Heart right ventricle (tissue), 16 donors: ENCODE data around the gene TSPAN5. TPM values are rescaled to one million over a fixed set of nuclear protein-coding genes. Genes with fewer than 3 reads are reported as not detected.

Source experiments
- ATAC-seq, 8 donors: fragments of 200-7000 bp; cut with Tn5 transposase; one replicate each; pipeline ENCODE4 v1.9.1; 2020; ENCODE audit warnings: mild to moderate bottlenecking in 8 of 8, moderate library complexity in 8 of 8, moderate number of reproducible peaks in 1 of 8
- DNase-seq, 2 donors: peaks; one replicate each; pipeline ENCODE4 v3.0.0-alpha.2; 2020
- H3K27ac ChIP-seq, 10 donors: fragments of 200-600 bp; sonication (generic) in 2 of 10; one replicate each; pipeline versions ENCODE4 v1.5.0 to v1.8.0; 2020 to 2022; ENCODE audit warnings: mild to moderate bottlenecking in 3 of 10
- H3K27me3 ChIP-seq, 7 donors: fragments of 200-600 bp; one replicate each; pipeline ENCODE4 v1.8.0; 2021 to 2022; ENCODE audit warnings: mild to moderate bottlenecking in 2 of 7
- H3K36me3 ChIP-seq, 9 donors: fragments of 200-600 bp; sonication (generic) in 1 of 9; one replicate each; pipeline versions ENCODE4 v1.5.0 to v1.8.0; 2020 to 2022; ENCODE audit warnings: mild to moderate bottlenecking in 2 of 9
- H3K4me1 ChIP-seq, 9 donors: fragments of 200-600 bp; sonication (generic) in 1 of 9; one replicate each; pipeline versions ENCODE4 v1.5.0 to v1.8.0; 2020 to 2022; ENCODE audit warnings: mild to moderate bottlenecking in 4 of 9
- H3K4me3 ChIP-seq, 10 donors: fragments of 200-600 bp; sonication (generic) in 2 of 10; one replicate each; pipeline versions ENCODE4 v1.5.0 to v1.8.0; 2020 to 2022; ENCODE audit warnings: mild to moderate bottlenecking in 7 of 10, moderate library complexity in 2 of 10
- H3K9me3 ChIP-seq, 11 donors: fragments of 200-600 bp in 10 of 11; sonication (generic) in 2 of 11; one replicate each; pipeline versions ENCODE4 v1.5.0 to v1.8.0; 2013 to 2022; ENCODE audit warnings: mild to moderate bottlenecking in 2 of 11, control low read depth in 1 of 11, moderate library complexity in 1 of 11
- CTCF ChIP-seq, 9 donors: fragments of 200-600 bp; sonication (generic) in 2 of 9; IDR thresholded peaks; one replicate each; pipeline versions ENCODE4 v1.5.0 to v1.8.0; 2021 to 2022; ENCODE audit warnings: antibody characterized with exemption in 9 of 9, mild to moderate bottlenecking in 5 of 9, moderate library complexity in 1 of 9
- WGBS, 2 donors: extraction: QIAGEN DNeasy Blood & Tissue Kit; methylation state at CpG; one replicate each; pipeline ENCODE4 v1.1.7; 2013; ENCODE audit warnings: inconsistent platforms in 1 of 2; 5-methylcytosine and 5-hydroxymethylcytosine counted together
- intact Hi-C, 10 donors: fragments of 100-400 bp; cut with DNase I; formaldehyde crosslinking; loops; one replicate each; pipeline versions ENCODE4 v1.11.1 to v1.14.2; 2022
- polyA plus RNA-seq, 2 donors: library from polyadenylated mRNA; stranded (reverse); fragments of 200-250 nt; gene quantifications; one replicate each; pipeline ENCODE4 v1.2.3, GENCODE V29; 2013
- total RNA-seq, 10 donors: library from RNA; stranded (reverse); fragmentation: NEBNext Ultra II Directional in 3 of 10; extraction: Animal tissue kit (Norgen Biotek cat#: 25700) in 3 of 10; gene quantifications; one replicate each; pipeline versions ENCODE4 v1.2.1 to v1.2.4, GENCODE V29; 2021 to 2023
- donor health status: Arrhythmogenic right ventricular cardiomyopathy.
- donor health status: ischemic (EF 13 %, LVEDD 7.1; RV severe dilation, severe dysfunction).
- donor health status: healthy with polysubstance abuse.
- donor health status: DM: no; HTN: yes; CAD: no.
- donor health status: DM: no; HTN: no; CAD: no.
- donor health status: ischemic (EF 25% LVEDD 6.9; RV normal size, moderate dysfunction).
- donor health status: ischemic (EF 25% LVEDD 5.7; RV mildly dilated, moderate dysfunction).
- donor health status: healthy.
- donor health status: DM: yes; HTN: yes; CAD: no.
- donor health status: Ischemic cardiomyopathy.
- donor health status: ischemic (EF 35%, LVEDD 5.7; RV mildly dilated, moderate dysfunction).
- donor health status: nonischemic (EF 11% LVEDD 7.7; RV severe dilation, severe dysfunction).
- donor health status: DM: yes; HTN: yes; CAD: no.
- donor health status: PGD.
- donor health status: ischemic (EF 29% LVEDD 5.4; RV normal size, mild dysfunction).
- donor health status: nonischemic (EF 23%, LVEDD 6.1; RV moderate dilation, normal function).

The TSPAN5 gene
- total and polyA plus RNA-seq, 12 donors, result 0.85 to 6.7 (median 3.8) TPM

- Histone ChIP-seq H3K27me3 (no peaks in the 10 kb centered on the region), H3K36me3 (no peaks in the 10 kb centered on the region), H3K4me3 (no peak overlapping the region), H3K4me1 (peaks cover 0 to 9% (median 0%) of the 10 kb centered on the region in 9 donors), H3K9me3 (no peaks in the 10 kb centered on the region), H3K27ac (no peak overlapping the region)
- no peak for DNase-seq
- no peak for ATAC-seq
- intact Hi-C loops, result no loop called here
- no peak for TF ChIP-seq CTCF (IDR thresholded peaks at IDR 0.05)
- 59 to 71% methylated on average over 1 of the region's 1 CpG for WGBS, 2 donors
Measured at GRCh38 chr4:98505992-98506391, 152.4 kb downstream of the TSPAN5 start.

- ATAC-seq, result no peak
Measured at GRCh38 chr4:98504091-98504490, 154.3 kb downstream of the TSPAN5 start.

GRCh38 chr4:98503676-98504075, 154.7 kb downstream of the TSPAN5 start:
- TF ChIP-seq CTCF (IDR thresholded peaks at IDR 0.05), result no peak
- Histone ChIP-seq H3K4me1 (peaks cover 0 to 9% (median 0%) of the 10 kb centered on the region in 9 donors), H3K4me3 (no peak overlapping the region), H3K27ac (no peak overlapping the region), H3K27me3 (no peaks in the 10 kb centered on the region), H3K9me3 (no peaks in the 10 kb centered on the region), H3K36me3 (no peaks in the 10 kb centered on the region)
- DNase-seq (no peak), ATAC-seq (no peak)
- intact Hi-C loops, result no loop called here

More at GRCh38 chr4:98504091-98504490, 154.3 kb downstream of the TSPAN5 start:
- H3K4me1 ChIP-seq, result peaks cover 0 to 9% (median 0%) of the 10 kb centered on the region in 9 donors
- 98% methylated on average over 2 of the region's 2 CpGs for WGBS, 2 donors
- H3K4me3 ChIP-seq, result no peak overlapping the region
- no peaks in the 10 kb centered on the region for H3K27me3 ChIP-seq
- no peak for DNase-seq
- H3K36me3 ChIP-seq, result no peaks in the 10 kb centered on the region
- H3K27ac ChIP-seq, result no peak overlapping the region
- no peak for TF ChIP-seq CTCF (IDR thresholded peaks at IDR 0.05)
- no peaks in the 10 kb centered on the region for H3K9me3 ChIP-seq
- intact Hi-C loops, result no loop called here

GRCh38 chr4:98502624-98503023, 155.8 kb downstream of the TSPAN5 start:
- H3K27me3 ChIP-seq, result no peaks in the 10 kb centered on the region
- DNase-seq (no peak), ATAC-seq (no peak)
- peaks cover 0 to 9% (median 0%) of the 10 kb centered on the region in 9 donors for H3K4me1 ChIP-seq
- intact Hi-C loops, result no loop called here
- 60 to 90% methylated on average over 1 of the region's 1 CpG for WGBS, 2 donors
- TF ChIP-seq CTCF (IDR thresholded peaks at IDR 0.05), result no peak
- H3K4me3 ChIP-seq, result no peak overlapping the region
- no peaks in the 10 kb centered on the region for H3K9me3 ChIP-seq
- H3K36me3 ChIP-seq, result no peaks in the 10 kb centered on the region
- no peak overlapping the region for H3K27ac ChIP-seq
